ENCODE results near the gene NR2E1.

Gene NR2E1

GRCh38 chr6:108209738-108210137, 43.9 kb downstream of the NR2E1 start:
- no peak for DNase-seq (ENCODE audit: low spot score)

- DNase-seq (ENCODE audit: low spot score), result no peak
These were observed 44.7 kb downstream of the NR2E1 start for GRCh38 chr6:108210556-108210955.

- no peak for DNase-seq (ENCODE audit: low spot score)
These were observed 45.8 kb downstream of the NR2E1 start for GRCh38 chr6:108211671-108212070.

- no peak for DNase-seq (ENCODE audit: low spot score)
These were observed 56.2 kb downstream of the NR2E1 start for GRCh38 chr6:108222064-108222463.

- no peak for DNase-seq (ENCODE audit: low spot score)
These were observed 56.7 kb downstream of the NR2E1 start for GRCh38 chr6:108222504-108222903.

GRCh38 chr6:108227290-108227689, 61.5 kb downstream of the NR2E1 start:
- DNase-seq (ENCODE audit: low spot score), result no peak

- DNase-seq (ENCODE audit: low spot score), result no peak
These were observed 62.6 kb downstream of the NR2E1 start for GRCh38 chr6:108228416-108228815.

GRCh38 chr6:108235127-108235526, 69.3 kb downstream of the NR2E1 start:
- no peak for DNase-seq (ENCODE audit: low spot score)

- no peak for DNase-seq (ENCODE audit: low spot score)
These were observed 71.0 kb downstream of the NR2E1 start for GRCh38 chr6:108236791-108237190.

GRCh38 chr6:108238322-108238721, 72.5 kb downstream of the NR2E1 start:
- no peak for DNase-seq (ENCODE audit: low spot score)

Measured in left forelimb (tissue), 1 donor.